ENCODE data around the gene CATSPER4. TPM values are rescaled to one million over a fixed set of nuclear protein-coding genes. Genes with fewer than 3 reads are reported as not detected.
"Not testable (repeated sequence)": the region's sequence is repeated elsewhere in the genome, so short reads cannot be mapped to it uniquely, and the experiment has no call there.

The CATSPER4 gene
- total RNA-seq, 1 donor from 2014 or later: not detected

- no peak for DNase-seq (ENCODE audit: low read depth in 2 of 2)
Measured at GRCh38 chr1:26191739-26192138, 1.3 kb downstream of the CATSPER4 start.

- DNase-seq (ENCODE audit: low read depth in 2 of 2): no peak
Measured at GRCh38 chr1:26195805-26196204, 5.4 kb downstream of the CATSPER4 start.

DNA sequence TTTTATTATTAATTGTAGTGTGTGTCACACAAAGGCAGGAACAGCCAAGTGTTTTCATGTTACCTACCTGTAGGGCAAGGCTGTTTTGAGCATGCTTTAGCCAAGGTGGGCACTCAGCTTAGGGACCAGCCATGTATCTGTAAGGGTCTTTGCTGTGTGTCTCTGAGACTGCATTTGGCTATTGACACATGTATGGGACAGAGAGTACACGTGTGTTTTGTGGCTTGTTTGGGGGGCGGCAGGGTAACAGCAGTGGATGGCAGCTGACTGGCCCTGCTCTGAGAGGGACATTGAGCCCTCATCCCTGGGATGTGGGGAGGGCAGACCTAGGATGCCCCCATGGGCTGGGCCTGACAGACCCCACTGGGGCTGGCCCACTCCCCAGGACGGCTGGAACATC lies 6.9 kb downstream of the CATSPER4 start:
- DNase-seq (ENCODE audit: low read depth in 2 of 2): no peak

GRCh38 chr1:26197813-26198212 lies 7.4 kb downstream of the CATSPER4 start:
- no peak for DNase-seq (ENCODE audit: low read depth in 2 of 2)

DNA sequence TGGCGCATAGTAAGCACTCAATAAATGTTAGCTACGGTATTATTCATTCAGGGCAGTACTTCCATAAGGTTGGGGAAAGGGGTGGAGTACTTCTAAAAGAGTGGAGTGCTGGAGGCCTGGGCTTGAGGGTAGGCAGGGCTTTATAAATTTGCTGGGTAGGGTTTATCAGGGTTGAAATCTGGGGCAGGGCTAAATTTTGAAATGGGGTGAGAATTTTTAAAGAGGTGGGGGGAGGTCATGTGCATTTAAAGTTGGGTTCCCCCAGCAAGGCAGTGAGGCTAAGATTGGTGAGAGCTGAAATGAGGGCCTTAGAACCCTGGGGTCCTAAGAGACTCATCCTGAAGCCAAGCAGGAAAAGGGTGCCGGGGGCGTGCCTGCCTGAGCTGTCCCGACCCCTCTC lies 10.0 kb downstream of the CATSPER4 start:
- no peak for DNase-seq (ENCODE audit: low read depth in 2 of 2)

GRCh38 chr1:26203642-26204318 lies 13.4 kb downstream of the CATSPER4 start:
- no peak for DNase-seq (ENCODE audit: low read depth in 2 of 2)

- DNase-seq (ENCODE audit: low read depth in 2 of 2): no peak
Measured at GRCh38 chr1:26210147-26210870, 19.9 kb downstream of the CATSPER4 start.

- DNase-seq (ENCODE audit: low read depth in 2 of 2): no peak
Measured at GRCh38 chr1:26212726-26213125, 22.3 kb downstream of the CATSPER4 start.

- no peak for DNase-seq (ENCODE audit: low read depth in 2 of 2)
Measured at GRCh38 chr1:26213335-26213905, 23.0 kb downstream of the CATSPER4 start.

- no peak for DNase-seq (ENCODE audit: low read depth in 2 of 2)
Measured at GRCh38 chr1:26215246-26215645, 24.8 kb downstream of the CATSPER4 start.

DNA sequence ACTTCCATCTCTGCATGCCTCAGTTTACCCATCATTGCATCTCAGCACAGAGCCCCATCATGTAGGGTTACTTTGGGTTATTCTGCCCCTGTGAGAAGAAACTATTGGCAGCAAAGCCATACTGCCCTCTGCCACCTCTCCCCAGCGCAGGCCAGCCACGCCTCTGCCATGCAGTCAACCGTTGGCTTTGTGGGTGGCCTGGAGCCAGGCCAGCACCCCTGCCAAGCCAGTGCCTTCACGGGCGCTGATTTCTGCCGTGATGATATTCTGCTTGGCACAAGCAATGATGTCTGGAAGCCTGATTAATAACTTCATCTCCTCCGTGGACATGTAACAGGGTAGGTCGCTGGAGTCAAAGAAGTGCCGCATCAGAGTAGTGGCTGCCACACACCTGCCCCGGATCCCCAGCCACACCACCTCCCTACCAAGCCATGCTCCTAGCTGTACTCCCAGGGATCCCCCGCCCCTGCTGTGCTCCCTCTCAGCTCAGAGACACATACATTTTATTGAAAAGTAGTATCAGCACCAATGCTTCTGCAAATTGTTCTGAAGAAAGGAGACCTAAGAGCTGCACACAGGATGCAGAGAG lies 28.6 kb downstream of the CATSPER4 start:
- no peak for DNase-seq (ENCODE audit: low read depth in 2 of 2)

DNA sequence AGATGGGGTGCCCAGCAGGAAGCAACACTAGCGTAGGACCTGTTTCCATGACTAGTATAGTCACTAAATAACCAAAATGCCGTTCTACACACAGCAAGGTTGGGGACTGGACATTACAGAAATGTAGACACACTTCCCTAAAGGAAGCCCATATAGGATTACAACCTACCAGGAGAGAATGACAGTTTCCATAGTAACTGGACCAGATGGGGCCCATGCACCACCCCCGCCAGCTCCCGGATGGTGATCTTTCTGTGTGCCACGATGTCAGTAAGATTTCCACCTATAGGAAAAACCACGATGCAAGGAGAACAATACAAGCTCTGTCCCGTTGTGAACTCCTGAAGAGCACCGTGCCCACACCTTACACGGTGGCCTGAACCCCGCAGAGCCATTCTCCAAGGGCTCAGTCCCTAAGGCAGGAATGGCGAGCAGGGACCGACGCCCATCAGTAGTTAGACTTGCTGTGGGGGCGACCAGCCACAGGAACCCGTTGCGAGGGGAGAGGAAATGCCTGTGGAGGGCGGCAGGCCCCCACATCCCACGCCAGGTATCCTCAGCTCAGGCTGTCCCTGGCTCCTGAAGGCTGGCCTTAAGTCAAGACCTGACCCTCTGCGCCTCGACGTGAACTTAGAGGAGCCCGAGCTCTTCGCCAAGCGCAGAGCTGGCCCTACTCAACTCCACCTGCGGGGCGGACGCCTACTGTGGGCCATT lies 30.0 kb downstream of the CATSPER4 start:
- no peak for DNase-seq (ENCODE audit: low read depth in 2 of 2)

DNA sequence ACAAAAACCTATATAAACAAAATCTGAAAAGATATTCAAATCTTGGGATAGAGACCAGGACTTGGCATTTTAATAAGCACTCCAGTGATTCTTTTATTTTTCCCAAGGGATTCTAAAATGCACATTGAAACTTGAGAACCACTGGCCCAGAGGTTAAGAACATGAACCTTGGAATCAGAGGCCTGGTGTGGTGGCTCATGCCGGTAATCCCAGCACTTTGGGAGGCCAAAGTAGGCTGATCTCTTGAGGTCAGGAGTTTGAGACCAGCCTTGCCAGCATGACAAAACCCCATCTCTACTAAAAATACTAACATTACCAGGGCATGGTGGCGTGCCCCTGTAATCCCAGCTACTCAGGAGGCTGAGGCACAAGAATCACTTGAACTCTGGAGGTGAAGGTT lies 30.7 kb downstream of the CATSPER4 start:
- DNase-seq (ENCODE audit: low read depth in 2 of 2): no peak

- DNase-seq (ENCODE audit: low read depth in 2 of 2): no peak
Measured at GRCh38 chr1:26224606-26225005, 34.2 kb downstream of the CATSPER4 start.

GRCh38 chr1:26225033-26225831 lies 34.8 kb downstream of the CATSPER4 start:
- peak; percentile 37 to 49 for DNase-seq (ENCODE audit: low read depth in 2 of 2)

- not testable (repeated sequence) for DNase-seq (ENCODE audit: low read depth in 2 of 2)
Measured at GRCh38 chr1:26230682-26231081, 40.3 kb downstream of the CATSPER4 start.

- peak; percentile 99 for DNase-seq (ENCODE audit: low read depth in 2 of 2)
Measured at GRCh38 chr1:26233903-26234643, 43.7 kb downstream of the CATSPER4 start, which contains the start of gene CEP85. Gene CEP85 (plus strand): TSS chr1:26234200. CDS start chr1:26239784, 5,584 bp downstream.

- peak; percentile 22 to 38 for DNase-seq (ENCODE audit: low read depth in 2 of 2)
Measured at GRCh38 chr1:26234644-26235370, 44.4 kb downstream of the CATSPER4 start.

- DNase-seq (ENCODE audit: low read depth in 2 of 2): peak; percentile 49 to 53
Measured at GRCh38 chr1:26237230-26237966, 47.0 kb downstream of the CATSPER4 start.
